CD4-positive, alpha-beta memory T cell (primary cell): ENCODE measurements around the gene LRP6. TPM values are rescaled to one million over a fixed set of nuclear protein-coding genes. Genes with fewer than 3 reads are reported as not detected.

ENCODE experiments used
- CTCF ChIA-PET: fragments of 350-600 bp; sonication (Branson Sonifier 250); formaldehyde crosslinking; loops from one replicate; lab custom pipeline; 2021; ENCODE audit warnings: inconsistent platforms; ENCODE audit not compliant: partially characterized antibody; lab: Charles Lee
- POLR2A ChIA-PET: fragments of 350-600 bp; sonication (Branson Sonifier 250); formaldehyde crosslinking; loops from one replicate; lab custom pipeline; 2021; ENCODE audit not compliant: partially characterized antibody; lab: Charles Lee
- DNase-seq, 5 donors: peaks; one replicate each; pipeline versions ENCODE4 v3.0.0 to v3.0.0-alpha.2; 2020 to 2022; ENCODE audit warnings: mixed read lengths in 1 of 5
- H3K27ac ChIP-seq: one replicate; pipeline ENCODE4 v1.7.0; 2013; ENCODE audit warnings: low read depth, low read length
- H3K27me3 ChIP-seq: 2 replicates; pipeline ENCODE4 v1.7.0; 2013; ENCODE audit warnings: mild to moderate bottlenecking, low read length, moderate library complexity; ENCODE audit not compliant: insufficient read depth
- H3K36me3 ChIP-seq: 2 replicates; pipeline ENCODE4 v1.7.0; 2013; ENCODE audit warnings: mild to moderate bottlenecking, low read length, moderate library complexity; ENCODE audit not compliant: insufficient read depth
- H3K4me1 ChIP-seq: 2 replicates; pipeline ENCODE4 v1.7.0; 2013; ENCODE audit warnings: mild to moderate bottlenecking, low read length, moderate library complexity; ENCODE audit not compliant: insufficient read depth
- H3K4me3 ChIP-seq, 2 donors: one replicate each; pipeline ENCODE4 v1.7.0; 2013; ENCODE audit warnings: low read length in 2 of 2, mild to moderate bottlenecking in 1 of 2
- H3K9me3 ChIP-seq, 2 donors: one replicate each; pipeline ENCODE4 v1.7.0; 2013; ENCODE audit warnings: low read length in 2 of 2, control low read depth in 1 of 2; ENCODE audit not compliant: control insufficient read depth in 1 of 2
- H3K27ac Mint-ChIP-seq, 7 donors: one replicate each; pipeline ENCODE4 v1.8.0; 2020 to 2021; ENCODE audit warnings: mixed read lengths in 7 of 7, mild to moderate bottlenecking in 6 of 7, inconsistent platforms in 3 of 7, moderate library complexity in 3 of 7
- H3K27me3 Mint-ChIP-seq, 2 donors: one replicate each; pipeline ENCODE4 v1.8.0; 2020 to 2021; ENCODE audit warnings: mixed read lengths in 2 of 2
- H3K36me3 Mint-ChIP-seq, 2 donors: one replicate each; pipeline ENCODE4 v1.8.0; 2020 to 2021; ENCODE audit warnings: mixed read lengths in 2 of 2, inconsistent platforms in 1 of 2, mild to moderate bottlenecking in 1 of 2
- H3K4me1 Mint-ChIP-seq, 4 donors: one replicate each; pipeline ENCODE4 v1.8.0; 2020 to 2021; ENCODE audit warnings: mixed read lengths in 4 of 4, mild to moderate bottlenecking in 1 of 4
- H3K4me3 Mint-ChIP-seq, 8 donors: one replicate each; pipeline ENCODE4 v1.8.0; 2020 to 2021; ENCODE audit warnings: mixed read lengths in 8 of 8, mild to moderate bottlenecking in 7 of 8, moderate library complexity in 6 of 8, inconsistent platforms in 3 of 8
- H3K9me3 Mint-ChIP-seq, 8 donors: one replicate each; pipeline ENCODE4 v1.8.0; 2020 to 2021; ENCODE audit warnings: mixed read lengths in 8 of 8, mild to moderate bottlenecking in 5 of 8, inconsistent platforms in 3 of 8, moderate library complexity in 1 of 8
- intact Hi-C: fragments of 100-400 bp; cut with micrococcal nuclease; formaldehyde crosslinking; loops from one replicate; pipeline ENCODE4 v1.15.1; 2023
- polyA plus RNA-seq, 2 donors: library from polyadenylated mRNA; unstranded; fragments of 300-500 nt; fragmentation: Illumina TruSeq; gene quantifications; one replicate each; pipeline ENCODE4 v1.2.3, GENCODE V29; 2021
- total RNA-seq, 2 experiments: library from RNA; stranded (reverse); gene quantifications; one replicate each; pipeline ENCODE4 v1.2.3, GENCODE V29; 2021

LRP6 gene
- total and polyA plus RNA-seq, 4 experiments from 2014 or later = 0.45 to 4.0 (median 2.9) TPM

GRCh38 chr12:12247584-12247983 is 19.3 kb downstream of the LRP6 start:
- Histone ChIP-seq H3K27ac (no peak overlapping the region), H3K4me1 (peaks cover 4% of the 10 kb centered on the region), H3K27me3 (no peaks in the 10 kb centered on the region), H3K9me3 (no peaks in the 10 kb centered on the region), H3K4me3 (no peak overlapping the region), H3K36me3 (no peaks in the 10 kb centered on the region)
- no peak for DNase-seq
- no peak overlapping the region for H3K4me3 Mint-ChIP-seq
- ChIA-PET POLR2A (no interaction called here), CTCF (no interaction called here)
- intact Hi-C loops = no loop called here
- H3K9me3 Mint-ChIP-seq = peaks cover 0 to 1% (median 0%) of the 10 kb centered on the region in 8 donors
- no peak overlapping the region for H3K27ac Mint-ChIP-seq
- no peaks in the 10 kb centered on the region for H3K27me3 Mint-ChIP-seq
- H3K36me3 Mint-ChIP-seq = peaks cover 0 to 7% of the 10 kb centered on the region in 2 donors
- H3K4me1 Mint-ChIP-seq = peaks cover 10 to 24% (median 14%) of the 10 kb centered on the region in 4 donors

DNA sequence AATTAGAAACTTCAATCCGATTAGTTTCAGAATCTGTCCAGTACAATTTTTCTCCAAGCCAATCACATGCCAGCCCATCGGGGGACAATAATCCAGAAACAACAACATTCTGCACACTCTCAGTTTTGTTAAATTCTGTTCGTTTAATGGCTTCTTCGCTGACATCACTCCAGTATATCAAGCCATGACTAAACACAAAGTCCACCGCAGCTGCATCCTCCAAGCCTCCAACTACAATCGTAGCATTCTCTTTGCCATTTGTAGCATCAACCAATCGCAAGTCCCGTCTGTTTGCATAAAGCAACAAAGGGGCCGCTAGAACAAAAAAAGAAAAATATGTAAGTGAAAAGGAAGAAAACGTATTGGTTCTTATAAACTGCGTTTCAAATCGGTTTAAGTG is 22.5 kb downstream of the LRP6 start:
- Histone ChIP-seq H3K27ac (no peak overlapping the region), H3K9me3 (no peaks in the 10 kb centered on the region), H3K27me3 (no peaks in the 10 kb centered on the region), H3K4me1 (peaks cover 4% of the 10 kb centered on the region), H3K4me3 (no peak overlapping the region), H3K36me3 (no peaks in the 10 kb centered on the region)
- intact Hi-C loops = no loop called here
- H3K27me3 Mint-ChIP-seq = no peaks in the 10 kb centered on the region
- no peak for DNase-seq
- H3K9me3 Mint-ChIP-seq = peaks cover 0 to 1% (median 0%) of the 10 kb centered on the region in 8 donors
- ChIA-PET POLR2A (no interaction called here), CTCF (no interaction called here)
- no peak overlapping the region for H3K4me3 Mint-ChIP-seq
- H3K36me3 Mint-ChIP-seq = peaks cover 0 to 7% of the 10 kb centered on the region in 2 donors
- H3K27ac Mint-ChIP-seq = peak overlapping the region in 1 of 7 donors; percentile 15
- peaks cover 2 to 16% (median 9%) of the 10 kb centered on the region in 4 donors for H3K4me1 Mint-ChIP-seq

GRCh38 chr12:12240662-12241340 is 26.0 kb downstream of the LRP6 start:
- peaks cover 0 to 11% (median 2%) of the 10 kb centered on the region in 4 donors for H3K4me1 Mint-ChIP-seq
- Histone ChIP-seq H3K27me3 (no peaks in the 10 kb centered on the region), H3K27ac (no peak overlapping the region), H3K36me3 (no peaks in the 10 kb centered on the region), H3K4me3 (no peak overlapping the region), H3K4me1 (no peaks in the 10 kb centered on the region), H3K9me3 (no peaks in the 10 kb centered on the region)
- POLR2A ChIA-PET = no interaction called here
- no peak overlapping the region for H3K4me3 Mint-ChIP-seq
- H3K27ac Mint-ChIP-seq = no peak overlapping the region
- CTCF ChIA-PET = interaction anchor here (1.1 kb wide), 1 partner anchor 15 kb away, joined by 4 read pairs; no protein-coding TSS in a partner anchor
- DNase-seq = no peak
- H3K36me3 Mint-ChIP-seq = peaks cover 0 to 7% of the 10 kb centered on the region in 2 donors
- intact Hi-C loops = no loop called here
- no peaks in the 10 kb centered on the region for H3K9me3 Mint-ChIP-seq
- no peaks in the 10 kb centered on the region for H3K27me3 Mint-ChIP-seq

- Mint-ChIP-seq H3K27me3 (no peaks in the 10 kb centered on the region), H3K27ac (no peak overlapping the region), H3K4me1 (peaks cover 0 to 11% (median 2%) of the 10 kb centered on the region in 4 donors), H3K9me3 (no peaks in the 10 kb centered on the region), H3K36me3 (peaks cover 0 to 3% of the 10 kb centered on the region in 2 donors), H3K4me3 (no peak overlapping the region)
- no peak for DNase-seq
- Histone ChIP-seq H3K27me3 (no peaks in the 10 kb centered on the region), H3K27ac (no peak overlapping the region), H3K36me3 (no peaks in the 10 kb centered on the region), H3K9me3 (no peaks in the 10 kb centered on the region), H3K4me3 (no peak overlapping the region), H3K4me1 (no peaks in the 10 kb centered on the region)
- ChIA-PET POLR2A (no interaction called here), CTCF (no interaction called here)
- intact Hi-C loops = no loop called here
These were observed 27.7 kb downstream of the LRP6 start for GRCh38 chr12:12239127-12239526.

GRCh38 chr12:12238605-12239004 is 28.2 kb downstream of the LRP6 start:
- Histone ChIP-seq H3K9me3 (no peaks in the 10 kb centered on the region), H3K4me3 (no peak overlapping the region), H3K27ac (no peak overlapping the region), H3K4me1 (no peaks in the 10 kb centered on the region), H3K36me3 (no peaks in the 10 kb centered on the region), H3K27me3 (no peaks in the 10 kb centered on the region)
- Mint-ChIP-seq H3K9me3 (peaks cover 0 to 1% (median 0%) of the 10 kb centered on the region in 8 donors), H3K4me1 (peaks cover 0 to 11% (median 2%) of the 10 kb centered on the region in 4 donors), H3K27ac (no peak overlapping the region), H3K36me3 (no peaks in the 10 kb centered on the region), H3K27me3 (no peaks in the 10 kb centered on the region), H3K4me3 (no peak overlapping the region)
- ChIA-PET CTCF (no interaction called here), POLR2A (no interaction called here)
- DNase-seq = no peak
- intact Hi-C loops = no loop called here

DNA sequence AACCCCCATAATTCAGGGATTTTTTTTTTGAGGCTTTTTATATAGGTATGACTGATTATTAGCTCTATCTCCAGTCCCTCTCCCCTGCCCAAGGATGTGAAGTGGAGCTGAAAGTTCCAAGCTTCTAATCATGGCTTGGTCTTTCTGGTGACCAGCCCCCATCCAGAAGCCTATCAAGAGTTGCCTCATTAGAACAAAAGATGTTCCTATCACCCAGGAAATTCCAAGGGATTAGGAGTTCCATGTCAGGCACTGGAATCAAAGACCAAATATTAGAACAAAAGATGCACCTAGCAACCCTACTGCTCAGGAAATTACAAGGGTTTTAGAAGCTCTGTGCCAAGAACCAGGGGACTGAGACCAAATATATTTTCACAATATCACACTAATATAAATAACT is 29.9 kb downstream of the LRP6 start:
- Mint-ChIP-seq H3K4me1 (peaks cover 0 to 8% (median 2%) of the 10 kb centered on the region in 4 donors), H3K27me3 (no peaks in the 10 kb centered on the region), H3K36me3 (no peaks in the 10 kb centered on the region), H3K4me3 (no peak overlapping the region), H3K27ac (no peak overlapping the region), H3K9me3 (peaks cover 0 to 1% (median 0%) of the 10 kb centered on the region in 8 donors)
- ChIA-PET CTCF (no interaction called here), POLR2A (no interaction called here)
- H3K4me3 ChIP-seq = no peak overlapping the region
- DNase-seq = no peak
- H3K36me3 ChIP-seq = no peaks in the 10 kb centered on the region
- no peak overlapping the region for H3K27ac ChIP-seq
- intact Hi-C loops = no loop called here
- H3K27me3 ChIP-seq = no peaks in the 10 kb centered on the region
- H3K4me1 ChIP-seq = no peaks in the 10 kb centered on the region
- no peaks in the 10 kb centered on the region for H3K9me3 ChIP-seq

DNA sequence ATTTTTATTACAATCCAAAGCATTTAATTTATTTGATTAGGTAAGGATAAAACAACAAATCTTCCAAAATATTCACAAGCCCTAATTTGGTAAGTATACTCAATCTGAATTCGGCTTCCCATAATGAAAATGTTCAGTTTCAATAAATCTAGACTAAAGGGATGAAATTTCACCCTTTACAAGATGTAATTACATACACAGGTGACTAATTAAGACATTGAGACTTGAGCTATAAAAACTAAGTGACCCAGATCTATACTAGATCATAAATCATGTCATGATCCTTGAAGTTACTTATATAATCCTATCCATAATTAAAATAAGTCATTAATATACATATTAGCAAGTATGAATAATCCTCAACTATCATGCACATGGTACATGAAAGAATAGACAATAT is 36.6 kb downstream of the LRP6 start:
- Mint-ChIP-seq H3K4me3 (no peak overlapping the region), H3K36me3 (peaks cover 0 to 5% of the 10 kb centered on the region in 2 donors), H3K9me3 (peaks cover 3 to 10% (median 6%) of the 10 kb centered on the region in 8 donors), H3K27ac (no peak overlapping the region), H3K27me3 (peaks cover 0 to 2% of the 10 kb centered on the region in 2 donors), H3K4me1 (peaks cover 0 to 2% (median 0%) of the 10 kb centered on the region in 4 donors)
- no peaks in the 10 kb centered on the region for H3K27me3 ChIP-seq
- H3K36me3 ChIP-seq = no peaks in the 10 kb centered on the region
- H3K4me3 ChIP-seq = no peak overlapping the region
- H3K9me3 ChIP-seq = no peaks in the 10 kb centered on the region
- no peaks in the 10 kb centered on the region for H3K4me1 ChIP-seq
- ChIA-PET CTCF (no interaction called here), POLR2A (no interaction called here)
- intact Hi-C loops = no loop called here
- H3K27ac ChIP-seq = no peak overlapping the region
- no peak for DNase-seq
